Sigmoid colon (tissue), 4 donors: Measurements from ENCODE around the gene SOWAHA.

Experiments
- CTCF ChIP-seq, 4 experiments: fragments of 450-650 bp in 3 of 4; fragments of 200-600 bp in 1 of 4; IDR thresholded peaks; one replicate each; pipeline ENCODE4 v1.5.1; 2016 to 2019; ENCODE audit warnings: antibody characterized with exemption in 4 of 4, mild to moderate bottlenecking in 3 of 4, moderate library complexity in 2 of 4
- EP300 ChIP-seq, 4 donors: sonication (generic); formaldehyde crosslinking; IDR thresholded peaks; one replicate each; pipeline ENCODE4 v1.6.1; 2017; ENCODE audit warnings: antibody characterized with exemption in 4 of 4
- POLR2A ChIP-seq, 2 donors: fragments of 450-650 bp; IDR thresholded peaks; one replicate each; pipeline ENCODE4 v1.6.1; 2016; ENCODE audit warnings: antibody characterized with exemption in 2 of 2, mild to moderate bottlenecking in 2 of 2, moderate library complexity in 2 of 2
- POLR2AphosphoS5 ChIP-seq, 4 donors: sonication (generic); formaldehyde crosslinking; IDR thresholded peaks; one replicate each; pipeline ENCODE4 v1.6.1; 2017; ENCODE audit warnings: antibody characterized with exemption in 4 of 4

- TF ChIP-seq CTCF (IDR thresholded peaks at IDR 0.05) (no peak), POLR2A (IDR thresholded peaks at IDR 0.05) (no peak), POLR2AphosphoS5 (IDR thresholded peaks at IDR 0.05) (no peak), EP300 (IDR thresholded peaks at IDR 0.05) (no peak)
These were observed 3.0 kb downstream of the SOWAHA start for GRCh38 chr5:132816083-132816482.
